GM12874 (cell line): ENCODE data around the gene RBCK1.

Source experiments
- CTCF ChIP-seq: IDR thresholded peaks from 2 replicates; pipeline ENCODE4 v1.5.1; 2011; ENCODE audit warnings: low read depth, mild to moderate bottlenecking, control low read depth, low read length, moderate library complexity; ENCODE audit not compliant: insufficient read depth

Gene RBCK1

GRCh38 chr20:404088-404487 lies 4.0 kb upstream of the RBCK1 start:
- no peak for TF ChIP-seq CTCF

- TF ChIP-seq CTCF = no peak
Measured at GRCh38 chr20:406200-407132, 1.6 kb upstream of the RBCK1 start.

- TF ChIP-seq CTCF = peak; percentile 48
Measured at GRCh38 chr20:407133-407952, 756 bp upstream of the RBCK1 start.

GRCh38 chr20:408843-409696 lies 971 bp downstream of the RBCK1 start:
- TF ChIP-seq CTCF = no peak

GRCh38 chr20:409697-410559 lies 1.8 kb downstream of the RBCK1 start:
- no peak for TF ChIP-seq CTCF

- no peak for TF ChIP-seq CTCF
Measured at GRCh38 chr20:412081-412480, 4.0 kb downstream of the RBCK1 start.
